Measurements from ENCODE around the gene ALDH1A3. TPM values are rescaled to one million over a fixed set of nuclear protein-coding genes. Genes with fewer than 3 reads are reported as not detected.

ALDH1A3 gene
- total and polyA plus RNA-seq, 8 donors = 6.7 to 16.3 (median 8.9) TPM

DNA sequence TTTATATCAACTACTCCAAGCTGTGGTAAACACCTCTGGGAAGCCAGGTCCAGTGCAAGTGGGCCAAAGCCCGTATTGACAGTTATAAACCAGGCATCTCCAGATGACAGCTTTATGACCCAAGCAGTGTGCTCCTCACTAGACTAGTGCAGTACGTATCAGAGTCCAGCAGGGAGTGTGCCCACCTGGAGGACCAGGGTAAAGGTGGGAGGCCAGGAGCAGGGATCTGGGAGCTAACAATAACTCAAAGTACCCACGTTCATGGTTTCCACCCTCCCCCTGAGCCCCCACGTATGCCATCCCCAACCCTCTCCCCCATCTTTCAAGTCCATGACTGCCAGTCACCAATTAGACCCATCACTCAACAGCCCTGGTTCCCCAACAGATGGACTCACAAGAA is 27.0 kb upstream of the ALDH1A3 start:
- no peaks in the 10 kb centered on the region for H3K27me3 ChIP-seq
- TF ChIP-seq, protein P1, sequence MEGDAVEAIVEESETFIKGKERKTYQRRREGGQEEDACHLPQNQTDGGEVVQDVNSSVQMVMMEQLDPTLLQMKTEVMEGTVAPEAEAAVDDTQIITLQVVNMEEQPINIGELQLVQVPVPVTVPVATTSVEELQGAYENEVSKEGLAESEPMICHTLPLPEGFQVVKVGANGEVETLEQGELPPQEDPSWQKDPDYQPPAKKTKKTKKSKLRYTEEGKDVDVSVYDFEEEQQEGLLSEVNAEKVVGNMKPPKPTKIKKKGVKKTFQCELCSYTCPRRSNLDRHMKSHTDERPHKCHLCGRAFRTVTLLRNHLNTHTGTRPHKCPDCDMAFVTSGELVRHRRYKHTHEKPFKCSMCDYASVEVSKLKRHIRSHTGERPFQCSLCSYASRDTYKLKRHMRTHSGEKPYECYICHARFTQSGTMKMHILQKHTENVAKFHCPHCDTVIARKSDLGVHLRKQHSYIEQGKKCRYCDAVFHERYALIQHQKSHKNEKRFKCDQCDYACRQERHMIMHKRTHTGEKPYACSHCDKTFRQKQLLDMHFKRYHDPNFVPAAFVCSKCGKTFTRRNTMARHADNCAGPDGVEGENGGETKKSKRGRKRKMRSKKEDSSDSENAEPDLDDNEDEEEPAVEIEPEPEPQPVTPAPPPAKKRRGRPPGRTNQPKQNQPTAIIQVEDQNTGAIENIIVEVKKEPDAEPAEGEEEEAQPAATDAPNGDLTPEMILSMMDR (IDR thresholded peaks at IDR 0.05) = no peak
- no peak for FAIRE-seq
- H3K27ac ChIP-seq = no peak overlapping the region
- 67 to 76% methylated on average over 4 of the region's 4 CpGs for WGBS, 2 donors
- no peak for DNase-seq
- no peaks in the 10 kb centered on the region for H3K4me1 ChIP-seq
- no peaks in the 10 kb centered on the region for H3K9me3 ChIP-seq
- no peaks in the 10 kb centered on the region for H3K36me3 ChIP-seq
- H3K4me3 ChIP-seq = no peak overlapping the region
- no peak for ATAC-seq
- intact Hi-C loops (cut with DNase I) = no loop called here

DNA sequence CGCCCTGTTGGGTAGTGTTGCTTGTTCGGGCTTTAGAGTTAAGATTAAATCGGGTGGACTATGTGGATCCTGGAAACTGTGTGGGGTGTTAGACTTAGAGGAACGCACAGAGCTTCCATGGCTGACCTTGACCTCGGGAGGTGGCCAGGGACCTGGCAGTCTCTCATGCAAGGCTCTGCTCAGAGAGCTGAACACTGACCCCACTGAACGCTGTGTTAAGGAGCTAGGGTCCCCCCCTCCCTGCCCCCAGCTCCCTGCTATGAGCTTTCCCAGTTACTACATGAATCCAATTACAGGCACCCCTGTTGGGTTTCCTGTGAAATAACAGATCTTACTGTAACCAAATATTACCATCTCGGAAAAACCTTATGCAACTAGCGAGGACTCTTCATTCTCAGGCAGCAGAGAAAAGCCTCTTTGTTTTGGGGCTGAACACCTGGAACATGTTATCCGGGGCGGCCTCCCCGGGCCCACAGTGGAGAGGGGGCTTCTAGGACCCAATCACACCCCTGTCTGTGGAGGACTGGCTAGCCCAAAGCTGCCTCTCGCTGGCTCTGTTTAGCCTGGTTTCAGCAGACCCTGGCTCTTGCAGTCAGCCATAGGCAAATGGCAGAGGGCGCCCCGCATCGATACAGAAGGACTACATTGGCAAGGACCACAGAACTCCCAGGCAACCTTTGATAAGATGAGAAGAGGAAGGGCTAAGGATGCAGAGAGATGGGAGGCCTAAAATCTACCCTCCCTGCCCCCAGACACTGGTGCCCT is 25.8 kb upstream of the ALDH1A3 start:
- 72 to 85% methylated on average over 15 of the region's 15 CpGs for WGBS, 2 donors
- no peaks in the 10 kb centered on the region for H3K9me3 ChIP-seq
- intact Hi-C loops (cut with DNase I) = no loop called here
- H3K27ac ChIP-seq = no peak overlapping the region
- H3K4me1 ChIP-seq = no peaks in the 10 kb centered on the region
- TF ChIP-seq, protein P1 (IDR thresholded peaks at IDR 0.05) = no peak
- no peak for FAIRE-seq
- H3K36me3 ChIP-seq = no peaks in the 10 kb centered on the region
- H3K4me3 ChIP-seq = no peak overlapping the region
- ATAC-seq = no peak
- no peaks in the 10 kb centered on the region for H3K27me3 ChIP-seq
- no peak for DNase-seq

DNA sequence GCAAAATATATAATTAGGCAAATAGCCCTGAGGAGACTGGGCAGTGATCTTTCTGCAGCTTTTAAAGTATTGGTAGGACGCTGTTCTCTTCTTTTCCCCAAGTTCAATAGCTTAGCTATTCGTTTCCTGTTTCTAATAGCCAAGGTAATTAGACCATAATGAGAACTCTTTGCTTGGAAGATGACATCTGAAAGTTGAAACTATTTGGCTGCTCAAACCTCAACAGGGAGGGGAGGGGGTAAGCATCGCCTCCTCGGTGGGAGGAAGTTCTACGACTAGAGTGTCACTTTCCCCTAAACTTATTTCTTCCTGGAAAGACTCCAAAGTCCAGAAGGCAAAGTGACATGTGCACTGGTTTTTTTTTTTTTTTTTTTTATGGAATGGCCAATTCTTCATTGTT is 22.8 kb upstream of the ALDH1A3 start:
- no peak for DNase-seq
- Histone ChIP-seq H3K4me3 (no peak overlapping the region), H3K27ac (no peak overlapping the region), H3K9me3 (no peaks in the 10 kb centered on the region), H3K36me3 (no peaks in the 10 kb centered on the region), H3K27me3 (no peaks in the 10 kb centered on the region), H3K4me1 (no peaks in the 10 kb centered on the region)
- ATAC-seq = no peak
- intact Hi-C loops (cut with DNase I) = no loop called here
- no peak for FAIRE-seq
- TF ChIP-seq, protein P1 (IDR thresholded peaks at IDR 0.05) = no peak
- 37 to 61% methylated on average over 5 of the region's 5 CpGs for WGBS, 2 donors

DNA sequence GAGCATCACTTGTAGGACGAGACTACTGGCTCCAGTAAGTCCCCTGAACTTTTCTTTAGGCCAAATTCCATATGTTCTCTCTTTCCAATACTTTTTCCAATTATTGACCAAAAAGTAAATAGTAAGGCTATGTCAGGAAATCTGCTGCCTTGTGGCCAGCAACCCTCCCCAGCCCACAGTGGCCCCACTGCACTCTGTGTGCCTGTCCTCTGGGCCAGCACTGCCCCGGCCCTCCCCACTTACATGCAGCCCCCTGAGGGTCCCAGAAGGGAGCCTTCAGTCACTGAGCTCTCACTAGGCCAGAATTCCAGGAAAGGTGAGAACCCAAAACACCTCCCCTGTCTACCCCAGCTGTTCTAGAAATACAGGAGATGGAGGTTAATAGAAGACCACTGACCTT is 21.3 kb upstream of the ALDH1A3 start:
- Histone ChIP-seq H3K27ac (no peak overlapping the region), H3K4me1 (no peaks in the 10 kb centered on the region), H3K4me3 (no peak overlapping the region), H3K36me3 (no peaks in the 10 kb centered on the region), H3K27me3 (no peaks in the 10 kb centered on the region), H3K9me3 (no peaks in the 10 kb centered on the region)
- DNase-seq = no peak
- FAIRE-seq = no peak
- TF ChIP-seq, protein P1 (IDR thresholded peaks at IDR 0.05) = no peak
- intact Hi-C loops (cut with DNase I) = no loop called here
- 59 to 92% methylated on average over 2 of the region's 2 CpGs for WGBS, 2 donors
- ATAC-seq = no peak

All from pancreas (tissue), 10 donors.